Fibroblast of mammary gland (primary cell): ENCODE measurements around the gene HACD1.
"Not testable (repeated sequence)": the region's sequence is repeated elsewhere in the genome, so short reads cannot be mapped to it uniquely, and the experiment has no call there.

Experiments
- DNase-seq: peaks from one replicate; pipeline ENCODE4 v3.0.0-alpha.2; 2010; ENCODE audit warnings: low read depth
- H3K4me3 ChIP-seq: 2 replicates; pipeline ENCODE4 v1.5.1; 2011; ENCODE audit warnings: low read depth, mild to moderate bottlenecking, low read length, moderate library complexity; ENCODE audit not compliant: control insufficient read depth
- CTCF ChIP-seq: conservative IDR thresholded peaks from 2 replicates; pipeline ENCODE4 v1.5.1; 2011; ENCODE audit warnings: low read depth, low read length, inconsistent platforms; ENCODE audit not compliant: control insufficient read depth, insufficient read depth

The HACD1 gene

GRCh38 chr10:17643755-17644484 lies 26.7 kb upstream of the HACD1 start, which contains the start of gene STAM:
TSS of gene STAM (plus strand) at chr10:17644151. CDS start at chr10:17644340, 189 bp downstream.
- H3K4me3 ChIP-seq: peak within 1 kb of the TSS; percentile 98

GRCh38 chr10:17643339-17643754 lies 26.2 kb upstream of the HACD1 start:
- peak overlapping the region; percentile 98 for H3K4me3 ChIP-seq
- TF ChIP-seq CTCF: no peak
- DNase-seq: peak; percentile 87

More at GRCh38 chr10:17643755-17644484, 26.7 kb upstream of the HACD1 start, which contains the start of gene STAM:
- no peak for TF ChIP-seq CTCF
- DNase-seq: peak; percentile 89

- TF ChIP-seq CTCF: no peak
- H3K4me3 ChIP-seq: no peak overlapping the region
- no peak for DNase-seq
Measured at GRCh38 chr10:17640331-17640816, 23.2 kb upstream of the HACD1 start.

GRCh38 chr10:17637869-17638268 lies 20.7 kb upstream of the HACD1 start:
- TF ChIP-seq CTCF: no peak
- DNase-seq: no peak
- H3K4me3 ChIP-seq: no peak overlapping the region

- H3K4me3 ChIP-seq: no peak overlapping the region
- no peak for DNase-seq
- no peak for TF ChIP-seq CTCF
Measured at GRCh38 chr10:17633353-17633752, 16.2 kb upstream of the HACD1 start.

GRCh38 chr10:17632590-17632989 lies 15.4 kb upstream of the HACD1 start:
- not testable (repeated sequence) for DNase-seq, H3K4me3 ChIP-seq

- no peak for DNase-seq
- no peak for TF ChIP-seq CTCF
- no peak overlapping the region for H3K4me3 ChIP-seq
Measured at GRCh38 chr10:17626656-17627055, 9.5 kb upstream of the HACD1 start.
